K562 (cell line): ENCODE data around the gene HSPB1. TPM values are rescaled to one million over a fixed set of nuclear protein-coding genes. Genes with fewer than 3 reads are reported as not detected.
A peak's percentile ranks its signal among the peaks of the same experiment; 100 is the strongest.

ENCODE experiments used
- CHCHD3 ChIP-seq: fragments of 250-450 bp; sonication (Bioruptor Pico); IDR thresholded peaks from 2 replicates; pipeline ENCODE4 v2.1.2; 2022; ENCODE audit warnings: mild to moderate bottlenecking
- KHSRP ChIP-seq: fragments of 450-650 bp; IDR thresholded peaks from 2 replicates; pipeline ENCODE4 v1.6.1; 2017
- KLF6 ChIP-seq: fragments of 250-450 bp; sonication (Bioruptor Pico); IDR thresholded peaks from 2 replicates; pipeline ENCODE4 v1.4.0; 2020; ENCODE audit warnings: mild to moderate bottlenecking, moderate library complexity, borderline replicate concordance
- MAFG ChIP-seq: fragments of 450-650 bp; conservative IDR thresholded peaks from 2 replicates; pipeline ENCODE4 v1.6.1; 2016; ENCODE audit warnings: missing genetic modification characterization, missing compliant biosample characterization
- MBD2 ChIP-seq: sonication (generic); IDR thresholded peaks from 2 replicates; pipeline ENCODE4 v1.6.1; 2016; ENCODE audit warnings: low read depth, borderline replicate concordance
- MEF2A ChIP-seq: IDR thresholded peaks from 2 replicates; pipeline ENCODE4 v1.6.1; 2011; ENCODE audit warnings: low read depth, mild to moderate bottlenecking, low read length, moderate library complexity; ENCODE audit not compliant: control insufficient read depth
- SAP30 ChIP-seq: fragments of 200-600 bp; sonication (generic); IDR thresholded peaks from 2 replicates; pipeline ENCODE4 v1.6.1; 2012; ENCODE audit warnings: borderline replicate concordance, low read depth, mild to moderate bottlenecking, moderate library complexity, low read length, control low read depth, inconsistent platforms; ENCODE audit not compliant: insufficient read depth, poor library complexity, severe bottlenecking
- TAL1 ChIP-seq: fragments of 450-650 bp; IDR thresholded peaks from 2 replicates; pipeline ENCODE4 v1.6.1; 2016; ENCODE audit warnings: mild to moderate bottlenecking
- ZNF444 ChIP-seq: fragments of 250-450 bp; sonication (Bioruptor Pico); IDR thresholded peaks from 2 replicates; pipeline ENCODE4 v1.4.0; 2020; ENCODE audit warnings: mild to moderate bottlenecking, moderate library complexity
- ZNF551 ChIP-seq: fragments of 250-450 bp; sonication (Bioruptor Pico); IDR thresholded peaks from 2 replicates; pipeline ENCODE4 v1.5.0; 2021; ENCODE audit warnings: mild to moderate bottlenecking, moderate library complexity
- ZSCAN29 ChIP-seq: fragments of 450-650 bp; IDR thresholded peaks from 2 replicates; pipeline ENCODE4 v1.6.1; 2017
- polyA plus RNA-seq, 8 experiments: library from polyadenylated mRNA; depleted of rRNA in 4 of 8; stranded (reverse) in 5 of 8; unstranded in 3 of 8; fragments of >200 nt; fragmentation: Nextera tagmentation in 2 of 8; fragmentation: Illumina TruSeq in 1 of 8; extraction: Ambion mirVana in 2 of 8; extraction: Trizol in 1 of 8; gene quantifications; 2 replicates each; pipeline versions ENCODE4 v1.2.1 to v1.2.3, GENCODE V29; 2011 to 2014; ENCODE audit warnings: inconsistent platforms in 1 of 8, missing spikeins in 1 of 8
- total RNA-seq, 7 experiments: library from RNA; depleted of rRNA in 6 of 7; stranded (reverse); fragments of >200 nt in 6 of 7; fragmentation: Illumina TruSeq in 2 of 7; extraction: Trizol in 2 of 7; gene quantifications; 2 replicates each; pipeline versions ENCODE4 v1.2.1 to v1.2.3, GENCODE V29; 2011 to 2021; ENCODE audit warnings: low replicate concordance in 1 of 7
- TF ChIP-seq, protein P1 (sequence below), 2 experiments: fragments of 450-650 bp in 1 of 2; sonication (generic) in 1 of 2; formaldehyde crosslinking in 1 of 2; IDR thresholded peaks; 2 replicates each; pipeline versions ENCODE4 v1.7.1 to v1.9.0; 2016 to 2022; ENCODE audit warnings: inconsistent platforms in 1 of 2, mild to moderate bottlenecking in 1 of 2, missing genetic modification reagents in 1 of 2
- TF ChIP-seq, protein P2 (sequence below), 2 experiments: IDR thresholded peaks in 1 of 2; conservative IDR thresholded peaks in 1 of 2; 2 replicates each; pipeline ENCODE4 v1.6.1; 2016; ENCODE audit warnings: low read depth in 2 of 2, mild to moderate bottlenecking in 1 of 2, missing compliant biosample characterization in 1 of 2, missing genetic modification characterization in 1 of 2, moderate library complexity in 1 of 2
- TF ChIP-seq, protein P3 (sequence below), 2 experiments: fragments of 450-650 bp in 1 of 2; sonication (generic) in 1 of 2; formaldehyde crosslinking; conservative IDR thresholded peaks; 2 replicates each; pipeline versions ENCODE4 v1.4.0 to v1.8.1; 2020 to 2022; ENCODE audit warnings: mild to moderate bottlenecking in 1 of 2, missing genetic modification reagents in 1 of 2

Gene HSPB1
- total and polyA plus RNA-seq, 9 of the 15 experiments (the other 6 are each of a cell fraction or from before 2014, with no cell fraction given) = 27.1 to 522 (median 138) TPM

- TF ChIP-seq, protein P1, sequence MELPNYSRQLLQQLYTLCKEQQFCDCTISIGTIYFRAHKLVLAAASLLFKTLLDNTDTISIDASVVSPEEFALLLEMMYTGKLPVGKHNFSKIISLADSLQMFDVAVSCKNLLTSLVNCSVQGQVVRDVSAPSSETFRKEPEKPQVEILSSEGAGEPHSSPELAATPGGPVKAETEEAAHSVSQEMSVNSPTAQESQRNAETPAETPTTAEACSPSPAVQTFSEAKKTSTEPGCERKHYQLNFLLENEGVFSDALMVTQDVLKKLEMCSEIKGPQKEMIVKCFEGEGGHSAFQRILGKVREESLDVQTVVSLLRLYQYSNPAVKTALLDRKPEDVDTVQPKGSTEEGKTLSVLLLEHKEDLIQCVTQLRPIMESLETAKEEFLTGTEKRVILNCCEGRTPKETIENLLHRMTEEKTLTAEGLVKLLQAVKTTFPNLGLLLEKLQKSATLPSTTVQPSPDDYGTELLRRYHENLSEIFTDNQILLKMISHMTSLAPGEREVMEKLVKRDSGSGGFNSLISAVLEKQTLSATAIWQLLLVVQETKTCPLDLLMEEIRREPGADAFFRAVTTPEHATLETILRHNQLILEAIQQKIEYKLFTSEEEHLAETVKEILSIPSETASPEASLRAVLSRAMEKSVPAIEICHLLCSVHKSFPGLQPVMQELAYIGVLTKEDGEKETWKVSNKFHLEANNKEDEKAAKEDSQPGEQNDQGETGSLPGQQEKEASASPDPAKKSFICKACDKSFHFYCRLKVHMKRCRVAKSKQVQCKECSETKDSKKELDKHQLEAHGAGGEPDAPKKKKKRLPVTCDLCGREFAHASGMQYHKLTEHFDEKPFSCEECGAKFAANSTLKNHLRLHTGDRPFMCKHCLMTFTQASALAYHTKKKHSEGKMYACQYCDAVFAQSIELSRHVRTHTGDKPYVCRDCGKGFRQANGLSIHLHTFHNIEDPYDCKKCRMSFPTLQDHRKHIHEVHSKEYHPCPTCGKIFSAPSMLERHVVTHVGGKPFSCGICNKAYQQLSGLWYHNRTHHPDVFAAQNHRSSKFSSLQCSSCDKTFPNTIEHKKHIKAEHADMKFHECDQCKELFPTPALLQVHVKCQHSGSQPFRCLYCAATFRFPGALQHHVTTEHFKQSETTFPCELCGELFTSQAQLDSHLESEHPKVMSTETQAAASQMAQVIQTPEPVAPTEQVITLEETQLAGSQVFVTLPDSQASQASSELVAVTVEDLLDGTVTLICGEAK (IDR thresholded peaks at IDR 0.05) = 0 out of 2 replicates have a peak, but pooled peaks have one; percentile 45
- TF ChIP-seq, protein P1 (CRISPR knock-in tag; IDR thresholded peaks at IDR 0.05) = no peak
- TF ChIP-seq SAP30 = no peak
- TF ChIP-seq, protein P2, sequence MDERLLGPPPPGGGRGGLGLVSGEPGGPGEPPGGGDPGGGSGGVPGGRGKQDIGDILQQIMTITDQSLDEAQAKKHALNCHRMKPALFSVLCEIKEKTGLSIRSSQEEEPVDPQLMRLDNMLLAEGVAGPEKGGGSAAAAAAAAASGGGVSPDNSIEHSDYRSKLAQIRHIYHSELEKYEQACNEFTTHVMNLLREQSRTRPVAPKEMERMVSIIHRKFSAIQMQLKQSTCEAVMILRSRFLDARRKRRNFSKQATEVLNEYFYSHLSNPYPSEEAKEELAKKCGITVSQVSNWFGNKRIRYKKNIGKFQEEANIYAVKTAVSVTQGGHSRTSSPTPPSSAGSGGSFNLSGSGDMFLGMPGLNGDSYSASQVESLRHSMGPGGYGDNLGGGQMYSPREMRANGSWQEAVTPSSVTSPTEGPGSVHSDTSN (CRISPR knock-in tag; IDR thresholded peaks at IDR 0.05; ENCODE audit: low read depth) = no peak
- TF ChIP-seq, protein P2 (tag; conservative IDR thresholded peaks at IDR 0.05; ENCODE audit: low read depth) = no peak
- TF ChIP-seq MEF2A = no peak
- TF ChIP-seq, protein P3, sequence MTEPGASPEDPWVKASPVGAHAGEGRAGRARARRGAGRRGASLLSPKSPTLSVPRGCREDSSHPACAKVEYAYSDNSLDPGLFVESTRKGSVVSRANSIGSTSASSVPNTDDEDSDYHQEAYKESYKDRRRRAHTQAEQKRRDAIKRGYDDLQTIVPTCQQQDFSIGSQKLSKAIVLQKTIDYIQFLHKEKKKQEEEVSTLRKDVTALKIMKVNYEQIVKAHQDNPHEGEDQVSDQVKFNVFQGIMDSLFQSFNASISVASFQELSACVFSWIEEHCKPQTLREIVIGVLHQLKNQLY (CRISPR knock-in tag; conservative IDR thresholded peaks at IDR 0.05) = no peak
- no peak for TF ChIP-seq ZSCAN29
- TF ChIP-seq TAL1 = no peak
- TF ChIP-seq MBD2 = no peak
- no peak for TF ChIP-seq CHCHD3
- no peak for TF ChIP-seq KHSRP
- no peak for TF ChIP-seq ZNF444 (CRISPR knock-in tag)
- no peak for TF ChIP-seq ZNF551
- TF ChIP-seq MAFG = no peak
- TF ChIP-seq KLF6 (CRISPR knock-in tag) = no peak
Measured at GRCh38 chr7:76281006-76281705, 21.3 kb upstream of the HSPB1 start (continued).
